Measurements from ENCODE around the gene IL17RD.
"Not testable (repeated sequence)": the region's sequence is repeated elsewhere in the genome, so short reads cannot be mapped to it uniquely, and the experiment has no call there.

The IL17RD gene

DNA sequence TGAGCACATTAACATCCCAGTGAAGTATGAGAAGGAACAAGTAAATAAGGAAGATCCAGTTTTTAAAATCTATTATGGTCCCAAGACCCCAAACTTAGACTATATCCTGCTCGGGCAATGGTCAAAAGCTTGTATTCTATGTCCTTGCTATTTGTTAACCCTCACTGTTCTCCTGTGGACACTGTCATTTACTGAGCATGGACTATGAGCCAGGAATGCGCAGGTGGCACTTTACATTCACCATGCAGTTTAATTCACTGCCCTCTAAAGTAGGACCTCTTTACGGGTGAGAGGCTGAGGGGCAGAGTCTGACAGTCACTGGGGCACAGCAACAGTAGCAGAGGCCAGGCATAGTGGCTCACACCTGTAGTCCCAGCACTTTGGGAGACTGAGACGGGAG lies 76.1 kb downstream of the IL17RD start:
- no peak for DNase-seq

DNA sequence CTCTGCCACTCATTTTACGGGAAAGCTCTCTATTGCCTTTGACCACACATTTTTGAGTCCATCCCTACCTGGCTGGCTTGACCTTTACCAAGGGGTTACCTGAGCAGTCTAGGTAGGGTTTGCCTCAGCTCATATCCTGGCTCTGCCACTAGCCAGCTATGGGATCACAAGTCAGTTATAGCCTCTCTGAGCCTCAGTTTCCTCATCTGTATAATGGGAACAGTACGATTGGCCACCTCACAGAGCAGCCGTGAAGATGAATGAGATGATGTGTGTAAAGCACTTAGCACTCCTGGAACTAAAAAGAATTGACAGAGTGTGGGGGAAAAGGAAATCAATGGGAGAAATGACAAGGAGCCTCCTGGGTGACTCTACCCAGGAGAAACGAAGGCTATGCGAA lies 76.7 kb downstream of the IL17RD start:
- no peak for DNase-seq

DNA sequence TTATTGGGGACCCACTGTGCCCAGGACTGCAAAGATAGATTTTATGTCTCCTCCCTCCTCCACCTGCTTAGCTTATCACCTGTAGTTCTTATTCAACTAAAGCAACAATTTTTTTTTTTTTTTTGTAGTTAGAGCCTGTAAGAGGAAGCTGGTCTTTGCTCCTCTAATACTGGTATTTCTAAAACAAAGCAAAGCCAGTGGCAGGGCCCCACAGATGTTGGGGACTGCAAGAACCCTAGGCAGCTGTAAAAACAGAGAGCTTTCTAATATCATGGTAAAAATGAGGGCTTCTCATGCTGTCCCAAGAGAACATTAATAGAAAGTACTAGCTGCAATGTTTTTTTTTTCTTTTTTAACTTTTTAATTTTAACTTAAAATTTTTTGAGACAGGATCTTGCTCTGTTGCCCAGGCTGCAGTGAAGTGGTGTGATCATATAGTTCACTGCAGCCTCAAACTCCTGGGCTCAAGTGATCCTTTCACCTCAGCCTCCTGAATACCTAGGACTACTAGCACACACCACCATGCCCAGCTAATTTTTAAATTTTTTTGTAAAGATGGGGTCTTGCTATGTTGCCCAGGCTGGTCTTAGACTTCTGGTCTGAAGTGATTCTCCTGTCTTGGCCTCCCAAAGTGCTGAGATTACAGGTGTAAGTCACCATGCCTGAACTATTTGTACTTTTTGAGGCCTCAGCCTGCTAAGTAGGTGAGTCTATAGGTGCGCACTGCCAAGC lies 77.6 kb downstream of the IL17RD start:
- no peak for DNase-seq

GRCh38 chr3:57086201-57086600 lies 79.0 kb downstream of the IL17RD start:
- no peak for DNase-seq

GRCh38 chr3:57085211-57085610 lies 79.9 kb downstream of the IL17RD start:
- no peak for DNase-seq

GRCh38 chr3:57083266-57083995 lies 81.7 kb downstream of the IL17RD start:
- DNase-seq = not testable (repeated sequence)

DNA sequence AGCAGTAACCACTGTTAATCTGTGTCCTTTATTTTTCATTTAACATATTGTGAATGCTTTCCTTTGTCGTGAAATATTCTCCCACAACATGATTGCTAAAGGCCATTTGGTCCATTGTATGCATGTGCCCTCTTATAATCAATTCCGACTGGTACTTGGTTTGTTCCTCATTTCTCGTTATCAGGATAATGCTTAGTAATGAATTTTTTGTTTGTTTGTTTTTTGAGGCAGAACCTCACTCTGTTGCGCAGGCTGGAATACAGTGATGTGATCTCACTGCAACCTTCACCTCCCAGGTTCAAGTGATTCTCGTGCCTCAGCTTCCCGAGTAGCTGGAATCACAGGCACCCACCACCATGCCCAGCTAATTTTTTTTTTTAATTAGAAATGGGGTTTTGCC lies 82.7 kb downstream of the IL17RD start:
- DNase-seq = no peak

DNA sequence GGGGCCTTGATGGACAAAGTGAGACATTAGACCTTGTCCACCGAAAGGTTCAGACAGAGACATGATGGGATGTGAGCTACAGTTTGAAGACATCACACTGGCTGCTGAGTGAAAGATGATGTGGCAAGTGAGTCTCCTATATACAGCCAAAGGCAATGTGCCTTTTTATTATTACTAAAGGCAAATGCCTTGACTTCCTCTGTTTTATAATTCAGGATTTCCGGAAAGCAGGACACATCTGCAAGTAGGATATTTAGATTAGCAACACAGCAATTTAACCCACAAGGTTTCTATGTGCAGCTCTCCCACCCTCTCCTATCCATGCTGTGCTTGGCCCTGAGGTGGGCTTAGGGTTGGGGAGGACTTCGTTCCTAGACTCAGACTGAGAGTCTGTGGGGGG lies 84.0 kb downstream of the IL17RD start:
- no peak for DNase-seq

- DNase-seq = no peak
Measured at GRCh38 chr3:57080171-57080570, 85.0 kb downstream of the IL17RD start.

GRCh38 chr3:57079474-57079831 lies 85.7 kb downstream of the IL17RD start:
- DNase-seq = no peak

DNA sequence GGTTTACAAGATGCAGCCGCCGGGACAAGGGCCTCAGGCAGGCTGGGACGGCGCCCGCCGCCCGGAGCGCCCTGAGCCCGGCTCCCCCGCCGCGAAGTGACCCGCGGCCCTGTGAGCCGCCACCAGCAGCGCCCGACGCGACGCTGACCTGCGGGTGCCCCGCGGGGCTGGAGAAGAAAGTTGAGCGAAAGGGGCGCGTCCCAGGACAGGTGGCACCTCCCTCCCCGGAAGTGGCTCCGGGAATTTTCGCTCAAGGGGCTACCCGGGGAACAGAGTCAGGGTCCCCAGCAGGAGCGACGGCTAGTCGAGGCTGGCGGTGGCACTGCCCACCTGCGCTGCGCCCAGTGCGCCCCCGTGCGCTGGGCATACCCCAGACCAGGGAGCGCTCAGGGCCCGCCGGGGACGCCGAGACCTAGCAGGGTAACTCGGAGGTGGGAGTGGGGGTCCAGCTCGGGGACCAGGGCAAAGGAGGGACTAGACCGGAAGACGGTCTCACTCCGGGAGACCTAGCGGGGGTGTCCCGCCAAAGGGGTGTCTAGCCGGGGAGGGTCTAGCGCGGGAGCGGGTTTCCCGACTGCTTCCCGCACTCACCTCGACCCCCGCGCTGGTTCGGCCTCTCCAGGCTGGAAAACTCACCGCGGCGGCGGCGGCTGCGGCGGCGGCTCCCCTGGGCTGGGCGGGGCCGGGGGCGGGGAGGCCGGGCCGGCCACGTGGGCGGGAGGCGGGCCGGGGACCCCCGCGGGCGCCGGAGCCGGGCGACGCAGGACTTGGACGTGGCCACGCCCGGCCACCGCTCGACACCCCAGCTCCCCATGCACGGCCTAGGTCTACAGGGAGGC lies 86.3 kb downstream of the IL17RD start:
- peak; percentile 9 to 22 for DNase-seq

DNA sequence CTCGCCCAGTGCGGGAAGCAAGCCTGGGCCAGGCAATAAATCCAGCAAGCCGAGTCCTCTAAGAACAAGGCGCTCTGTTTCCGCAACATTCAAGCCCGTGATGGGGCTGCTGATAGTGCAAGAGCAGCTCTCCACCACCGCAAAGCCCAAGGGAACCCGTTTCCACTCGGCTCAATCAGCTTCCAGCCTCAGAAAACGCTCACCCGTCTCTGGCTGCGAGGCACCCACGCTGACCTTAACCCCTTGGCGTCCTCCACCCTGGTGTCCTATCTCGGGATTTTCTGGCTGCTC lies 86.9 kb downstream of the IL17RD start:
- DNase-seq = no peak

- DNase-seq = no peak
Measured at GRCh38 chr3:57077630-57078343, 87.4 kb downstream of the IL17RD start.

- DNase-seq = no peak
Measured at GRCh38 chr3:57076422-57076951, 88.7 kb downstream of the IL17RD start.

- DNase-seq = no peak
Measured at GRCh38 chr3:57074135-57074534, 91.0 kb downstream of the IL17RD start.

DNA sequence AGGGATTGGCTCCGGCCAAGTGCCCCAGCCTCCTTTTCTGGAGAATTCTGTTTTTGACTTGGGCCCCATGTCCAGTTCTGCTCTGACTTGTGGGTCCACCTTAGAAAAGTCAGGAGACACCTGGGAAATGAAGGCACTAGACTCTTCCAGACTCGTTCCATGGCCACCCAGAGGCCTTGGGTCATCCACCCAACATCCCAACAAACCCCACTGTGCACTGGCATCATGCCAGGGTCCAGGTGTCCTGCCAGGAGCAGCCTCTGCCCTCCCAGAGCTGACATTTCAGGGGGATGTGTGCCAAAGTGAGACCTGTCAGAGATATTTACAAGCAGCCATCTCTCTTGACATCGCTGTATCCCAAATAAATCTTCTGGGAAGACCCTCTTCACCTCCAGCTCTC lies 91.5 kb downstream of the IL17RD start:
- no peak for DNase-seq

GRCh38 chr3:57069503-57069902 lies 95.7 kb downstream of the IL17RD start:
- no peak for DNase-seq

DNA sequence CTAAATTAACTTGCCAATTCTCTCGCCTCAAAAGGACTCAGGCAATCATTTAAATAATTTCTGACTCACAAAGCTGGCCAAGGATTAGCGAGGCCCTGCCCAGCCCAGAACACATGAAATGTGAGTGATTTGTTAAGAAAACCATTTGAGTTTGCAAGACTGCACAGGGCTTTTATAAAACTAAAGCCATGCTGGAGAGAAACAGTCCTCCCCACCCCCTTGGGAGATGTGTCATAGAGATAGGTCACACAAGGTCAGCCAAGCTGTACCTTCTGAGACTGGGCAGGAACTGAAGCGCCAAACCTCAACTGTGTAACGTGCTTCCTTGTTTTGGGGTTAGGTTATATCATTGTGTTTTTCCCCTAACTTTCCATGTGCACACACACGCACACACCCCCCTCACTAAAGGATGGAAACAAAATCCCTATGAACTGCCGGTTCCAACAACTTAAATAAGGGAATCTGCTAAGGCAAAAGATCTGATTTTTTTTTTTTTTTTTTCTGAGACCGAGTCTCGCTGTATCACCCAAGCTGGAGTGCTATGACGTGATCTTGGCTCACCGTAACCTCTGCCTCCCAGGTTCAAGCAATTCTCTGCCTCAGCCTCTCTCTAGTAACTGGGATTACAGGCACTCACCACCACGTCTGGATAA lies 96.6 kb downstream of the IL17RD start:
- DNase-seq = no peak

DNA sequence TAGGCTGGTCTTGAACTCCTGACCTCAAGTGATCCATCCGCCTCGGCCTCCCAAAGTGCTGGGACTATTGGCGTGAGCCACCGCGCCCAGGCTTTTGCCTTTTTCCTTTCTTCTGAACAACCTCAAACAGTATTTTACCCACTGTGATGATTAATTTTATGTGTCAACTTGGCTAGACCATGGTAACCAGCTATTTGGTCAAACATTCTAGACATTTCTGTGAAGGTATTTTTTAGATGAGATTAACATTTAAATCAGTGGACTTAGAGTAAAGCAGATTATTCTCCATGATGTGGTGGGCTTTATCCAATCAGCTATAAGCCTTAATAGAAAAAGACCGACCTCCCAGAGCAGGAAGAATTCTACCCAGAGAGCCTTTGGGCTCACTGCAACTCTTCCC lies 98.7 kb downstream of the IL17RD start:
- no peak for DNase-seq

DNA sequence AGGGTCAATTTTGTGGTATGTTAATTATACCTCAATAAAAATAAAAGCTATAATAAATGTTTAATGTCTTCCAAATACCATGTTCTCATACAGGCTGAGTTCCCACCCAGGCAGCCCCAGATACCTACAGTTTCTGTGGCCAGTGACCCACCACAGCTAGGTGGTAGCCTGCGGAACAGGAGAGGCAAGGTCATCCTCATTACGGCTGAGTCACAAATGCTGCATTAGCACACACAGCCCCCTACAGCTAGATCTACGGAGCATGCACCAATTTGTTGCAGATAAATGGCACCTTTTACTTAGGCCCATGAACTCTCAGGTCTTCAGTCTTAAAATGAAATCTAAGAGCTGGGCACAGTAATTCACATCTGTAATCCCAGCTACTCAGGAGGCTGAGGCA lies 99.6 kb downstream of the IL17RD start:
- no peak for DNase-seq

- DNase-seq = no peak
Measured at GRCh38 chr3:57064572-57064971, 100.6 kb downstream of the IL17RD start.

DNA sequence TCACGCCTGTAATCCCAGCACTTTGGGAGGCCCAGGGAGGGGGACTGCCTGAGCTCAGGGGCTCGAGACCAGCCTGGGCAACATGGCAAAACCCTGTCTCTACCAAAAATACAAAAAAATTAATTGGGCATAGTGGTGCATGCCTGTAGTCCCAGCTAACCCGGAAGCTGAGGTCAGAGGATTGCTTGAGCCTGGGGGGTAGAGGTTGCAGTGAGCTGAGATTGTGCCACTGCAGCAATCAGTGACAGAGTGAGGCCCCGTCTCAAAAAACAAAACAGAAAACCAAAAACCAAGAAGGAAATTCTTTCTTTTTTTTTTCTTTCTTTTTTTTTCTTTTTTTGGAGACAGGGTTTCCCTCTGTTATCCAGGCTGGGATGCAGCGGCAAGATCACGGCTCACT lies 101.2 kb downstream of the IL17RD start:
- DNase-seq = no peak

DNA sequence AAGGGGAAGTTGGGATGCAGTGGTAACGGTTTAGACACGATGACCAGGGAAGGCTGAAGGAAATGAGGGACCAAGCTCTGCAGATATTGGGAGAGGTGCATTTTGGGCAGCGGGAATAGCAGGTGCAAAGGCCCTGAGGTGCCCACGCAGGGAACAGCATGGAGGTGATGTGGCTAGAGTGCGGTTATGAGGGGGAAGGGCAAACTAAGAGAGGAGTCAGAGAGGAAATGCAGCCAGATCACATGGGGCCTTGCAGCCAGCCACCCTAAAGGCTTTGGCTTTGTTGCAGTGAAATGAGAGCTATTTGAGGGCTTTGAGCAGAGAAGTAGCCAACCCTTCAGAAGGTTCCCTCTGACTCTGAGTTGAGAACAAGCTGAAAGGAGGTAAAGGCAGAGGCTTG lies 102.1 kb downstream of the IL17RD start:
- DNase-seq = no peak
